ENCODE data around the gene MVB12B. TPM values are rescaled to one million over a fixed set of nuclear protein-coding genes. Genes with fewer than 3 reads are reported as not detected.

The MVB12B gene
- total and polyA plus RNA-seq, 2 of the 13 experiments (the other 11 are each of a cell fraction or from before 2014, with no cell fraction given): 12.1 to 30.1 TPM

DNA sequence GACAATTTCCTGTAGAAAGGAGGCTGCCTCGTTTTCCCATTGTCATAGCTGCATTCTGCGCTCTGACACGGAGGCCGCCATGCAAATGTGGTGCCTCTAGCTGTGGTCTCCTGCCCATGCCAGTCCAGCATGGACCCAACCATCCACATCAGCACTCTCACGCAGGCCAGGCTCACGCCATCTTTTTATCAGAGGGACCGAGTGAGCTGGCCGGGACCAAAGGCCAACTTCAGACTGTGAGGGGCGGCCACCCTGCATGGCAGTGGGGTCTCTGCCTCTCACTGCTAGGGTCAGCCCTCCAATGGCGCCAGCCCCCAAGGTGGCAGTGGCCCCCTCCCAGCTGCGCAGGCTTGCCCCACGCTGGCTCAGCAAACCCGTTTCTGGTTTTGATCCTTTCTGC is 155.2 kb downstream of the MVB12B start (continued):
- TF ChIP-seq, protein P1, sequence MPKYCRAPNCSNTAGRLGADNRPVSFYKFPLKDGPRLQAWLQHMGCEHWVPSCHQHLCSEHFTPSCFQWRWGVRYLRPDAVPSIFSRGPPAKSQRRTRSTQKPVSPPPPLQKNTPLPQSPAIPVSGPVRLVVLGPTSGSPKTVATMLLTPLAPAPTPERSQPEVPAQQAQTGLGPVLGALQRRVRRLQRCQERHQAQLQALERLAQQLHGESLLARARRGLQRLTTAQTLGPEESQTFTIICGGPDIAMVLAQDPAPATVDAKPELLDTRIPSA (CRISPR knock-in tag; IDR thresholded peaks at IDR 0.05; ENCODE audit: borderline replicate concordance): no peak
- no peak for TF ChIP-seq ZNF468 (CRISPR knock-in tag; IDR thresholded peaks at IDR 0.05)

DNA sequence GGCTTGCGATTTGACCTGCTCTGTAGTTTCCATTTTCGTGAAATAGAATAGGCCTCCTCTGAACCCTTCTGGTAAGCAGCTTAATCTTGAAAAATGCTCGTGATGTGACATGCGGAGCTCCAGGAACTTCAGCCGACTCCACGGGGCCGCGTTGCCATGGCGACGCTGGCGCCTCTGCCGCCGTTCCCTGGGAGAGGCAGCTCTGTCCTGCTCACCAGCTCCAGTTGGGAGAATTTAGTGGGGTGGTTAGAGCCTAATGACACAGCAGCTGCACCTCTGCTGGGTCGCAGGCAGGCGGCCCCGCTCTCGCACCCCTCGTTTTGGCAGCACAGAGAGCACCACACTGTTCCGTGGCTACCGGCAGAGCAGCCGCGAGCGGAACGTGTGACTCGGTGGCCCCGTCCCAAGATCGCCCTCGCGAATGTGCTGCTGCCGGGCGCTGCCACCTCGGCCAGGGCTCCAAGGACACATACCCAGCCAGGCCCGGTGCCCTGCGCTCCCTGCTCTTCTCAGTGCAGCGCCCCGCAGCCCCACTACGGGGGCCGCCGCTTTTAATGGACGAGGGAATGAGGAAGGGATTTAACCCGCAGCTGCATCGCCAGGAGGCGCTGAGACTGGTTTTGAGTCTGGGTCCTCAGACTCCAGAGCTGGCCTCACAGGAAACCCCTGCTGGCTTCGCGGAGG is 155.9 kb downstream of the MVB12B start:
- Histone ChIP-seq H3K36me3 (replicated peaks in 1 of 2; ENCODE audit: control insufficient read depth in 1 of 2, insufficient read depth in 2 of 2, low read length in 2 of 2) (peaks cover 12 to 51% of the 10 kb centered on the region in 2 experiments), H3K4me2 (ENCODE audit: low read depth, low read length) (no peak overlapping the region), H3K9ac (ENCODE audit: insufficient read depth, low read depth, low read length) (no peak overlapping the region), H2AFZ (ENCODE audit: low read length) (no peak overlapping the region), H3K27ac (ENCODE audit: extremely low read length, insufficient read depth, low read length) (no peak overlapping the region), H3K4me1 (ENCODE audit: insufficient read depth, low read length) (0 out of 2 replicates have a peak, but pooled peaks cover 4% of the 10 kb centered on the region), H3K9me3 (ENCODE audit: low read length) (no peaks in the 10 kb centered on the region), H4K20me1 (ENCODE audit: insufficient read depth, low read length) (no peaks in the 10 kb centered on the region), H3K4me3 (replicated peaks in 1 of 3; ENCODE audit: insufficient read depth in 1 of 3, low read depth in 2 of 3, low read length in 3 of 3) (no peak overlapping the region), H3K79me2 (ENCODE audit: insufficient read depth, low read length) (no peaks in the 10 kb centered on the region), H3K27me3 (ENCODE audit: control insufficient read depth in 1 of 2, insufficient read depth in 2 of 2, low read length in 2 of 2) (no peaks in the 10 kb centered on the region)
- ATAC-seq (no peak), DNase-seq (ENCODE audit: low spot score) (no peak), FAIRE-seq (no peak)
- TF ChIP-seq ZNF572 (CRISPR knock-in tag; IDR thresholded peaks at IDR 0.05) (no peak), RFX1 (IDR thresholded peaks at IDR 0.05) (peak; percentile 35; the same call in 1 of the 2 replicates), AGO2 (optimal IDR thresholded peaks at IDR 0.05; ENCODE audit: low read depth, low read length) (peak; percentile 44), GTF3A (CRISPR knock-in tag; conservative IDR thresholded peaks at IDR 0.05) (no peak)
- TF ChIP-seq, protein P2, sequence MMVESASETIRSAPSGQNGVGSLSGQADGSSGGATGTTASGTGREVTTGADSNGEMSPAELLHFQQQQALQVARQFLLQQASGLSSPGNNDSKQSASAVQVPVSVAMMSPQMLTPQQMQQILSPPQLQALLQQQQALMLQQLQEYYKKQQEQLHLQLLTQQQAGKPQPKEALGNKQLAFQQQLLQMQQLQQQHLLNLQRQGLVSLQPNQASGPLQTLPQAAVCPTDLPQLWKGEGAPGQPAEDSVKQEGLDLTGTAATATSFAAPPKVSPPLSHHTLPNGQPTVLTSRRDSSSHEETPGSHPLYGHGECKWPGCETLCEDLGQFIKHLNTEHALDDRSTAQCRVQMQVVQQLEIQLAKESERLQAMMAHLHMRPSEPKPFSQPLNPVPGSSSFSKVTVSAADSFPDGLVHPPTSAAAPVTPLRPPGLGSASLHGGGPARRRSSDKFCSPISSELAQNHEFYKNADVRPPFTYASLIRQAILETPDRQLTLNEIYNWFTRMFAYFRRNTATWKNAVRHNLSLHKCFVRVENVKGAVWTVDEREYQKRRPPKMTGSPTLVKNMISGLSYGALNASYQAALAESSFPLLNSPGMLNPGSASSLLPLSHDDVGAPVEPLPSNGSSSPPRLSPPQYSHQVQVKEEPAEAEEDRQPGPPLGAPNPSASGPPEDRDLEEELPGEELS (CRISPR knock-in tag; IDR thresholded peaks at IDR 0.05): no peak
- ChIA-PET CTCF (ENCODE audit: low intra/inter-chr PET ratio, low total read pairs) (no interaction called here), POLR2A (no interaction called here)
- no TSS peak for BruUV-seq (replicated peaks)
- intact Hi-C loops (cut with micrococcal nuclease; ENCODE audit: unreplicated experiment): no loop called here
- 97% methylated on average over 27 of the region's 45 CpGs for WGBS (ENCODE audit: low lambda C conversion rate)
- in situ Hi-C loops (cut with HindIII; ENCODE audit: extremely low pct_ligation_motif_present, low pct_unique_long_range_greater_than_20kb): no loop called here
